Loucy (cell line): ENCODE data around the gene ADRB2.

ENCODE experiments used
- H2AFZ ChIP-seq: fragments of 200-600 bp; sonication (generic); 2 replicates; pipeline ENCODE4 v1.6.0; 2016; ENCODE audit warnings: antibody characterized with exemption, mild to moderate bottlenecking, low read length, moderate library complexity
- H3F3A ChIP-seq: fragments of 200-600 bp; 2 replicates; pipeline ENCODE4 v1.6.0; 2016; ENCODE audit warnings: antibody characterized with exemption, low read depth, mild to moderate bottlenecking
- H3K27me3 ChIP-seq: fragments of 200-600 bp; sonication (generic); 2 replicates; pipeline ENCODE4 v1.6.1; 2014; ENCODE audit warnings: low read length, mild to moderate bottlenecking; ENCODE audit not compliant: insufficient read depth, poor library complexity, severe bottlenecking
- H3K36me3 ChIP-seq: fragments of 200-600 bp; sonication (generic); 2 replicates; pipeline ENCODE4 v1.6.1; 2016; ENCODE audit warnings: low read length; ENCODE audit not compliant: insufficient read depth
- H3K4me1 ChIP-seq: fragments of 200-600 bp; sonication (generic); 2 replicates; pipeline ENCODE4 v1.5.1; 2014; ENCODE audit warnings: low read length, mild to moderate bottlenecking; ENCODE audit not compliant: insufficient read depth, poor library complexity, severe bottlenecking
- H3K4me2 ChIP-seq: fragments of 200-600 bp; sonication (generic); 2 replicates; pipeline ENCODE4 v1.6.0; 2014; ENCODE audit warnings: antibody characterized with exemption, low read length, low read depth, mild to moderate bottlenecking; ENCODE audit not compliant: poor library complexity, severe bottlenecking
- H3K4me3 ChIP-seq: fragments of 200-600 bp; sonication (generic); 2 replicates; pipeline ENCODE4 v1.5.1; 2014; ENCODE audit warnings: low read length, mild to moderate bottlenecking, mixed read lengths; ENCODE audit not compliant: poor library complexity, severe bottlenecking
- H3K79me2 ChIP-seq: fragments of 200-600 bp; sonication (generic); 2 replicates; pipeline ENCODE4 v1.6.1; 2014; ENCODE audit warnings: low read length; ENCODE audit not compliant: insufficient read depth
- H3K9ac ChIP-seq: fragments of 200-600 bp; sonication (generic); 2 replicates; pipeline ENCODE4 v1.6.0; 2014; ENCODE audit warnings: mild to moderate bottlenecking, low read depth, low read length, moderate library complexity; ENCODE audit not compliant: poor library complexity, severe bottlenecking
- H3K9me2 ChIP-seq: fragments of 200-600 bp; sonication (generic); replicated peaks from 2 replicates; pipeline ENCODE4 v1.6.1; 2016; ENCODE audit warnings: low read depth, low read length, mixed read lengths
- H3K9me3 ChIP-seq: fragments of 200-600 bp; sonication (generic); 2 replicates; pipeline ENCODE4 v1.6.1; 2014; ENCODE audit warnings: mild to moderate bottlenecking, antibody characterized with exemption, low read length, low read depth; ENCODE audit not compliant: insufficient read depth
- H4K20me1 ChIP-seq: fragments of 200-600 bp; sonication (generic); 2 replicates; pipeline ENCODE4 v1.6.0; 2014; ENCODE audit warnings: antibody characterized with exemption, low read length, mild to moderate bottlenecking; ENCODE audit not compliant: insufficient read depth, poor library complexity, severe bottlenecking
- CTCF ChIP-seq: fragments of 200-600 bp; sonication (generic); conservative IDR thresholded peaks from 2 replicates; pipeline ENCODE4 v1.5.1; 2014; ENCODE audit warnings: mild to moderate bottlenecking, antibody characterized with exemption, low read length
- EZH2phosphoT487 ChIP-seq: fragments of 200-600 bp; IDR thresholded peaks from 2 replicates; pipeline ENCODE4 v1.6.1; 2018; ENCODE audit warnings: antibody characterized with exemption, mild to moderate bottlenecking, moderate library complexity, borderline replicate concordance

The ADRB2 gene

GRCh38 chr5:148791334-148791667, 35.1 kb upstream of the ADRB2 start:
- Histone ChIP-seq H3K9me3 (no peaks in the 10 kb centered on the region), H2AFZ (no peak overlapping the region), H4K20me1 (no peaks in the 10 kb centered on the region), H3K9me2 (no peaks in the 10 kb centered on the region), H3K9ac (no peak overlapping the region), H3K36me3 (no peaks in the 10 kb centered on the region), H3K27me3 (no peaks in the 10 kb centered on the region), H3F3A (no peaks in the 10 kb centered on the region), H3K4me3 (no peak overlapping the region), H3K4me2 (no peak overlapping the region), H3K4me1 (peaks cover 23% of the 10 kb centered on the region), H3K79me2 (no peaks in the 10 kb centered on the region)
- TF ChIP-seq CTCF, result no peak
- no peak for TF ChIP-seq EZH2phosphoT487

DNA sequence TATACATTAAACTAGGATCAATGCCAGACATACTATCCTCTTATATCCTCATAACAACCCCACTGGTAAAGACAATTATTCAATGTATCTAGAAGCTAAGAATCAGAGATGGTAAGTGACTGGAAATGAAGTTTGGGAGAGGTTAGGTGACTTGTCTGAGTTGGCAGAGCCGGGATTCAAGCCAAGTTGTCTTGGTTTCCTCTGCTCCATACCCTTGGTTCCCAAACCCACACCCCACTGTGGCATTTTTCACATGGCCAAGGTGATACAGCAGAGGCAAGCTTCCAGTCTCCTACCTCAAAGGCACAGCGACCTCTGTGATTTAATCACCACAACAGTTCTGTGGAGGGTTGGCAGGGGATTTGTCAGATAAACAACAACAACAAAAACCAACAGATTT, 34.7 kb upstream of the ADRB2 start:
- Histone ChIP-seq H3K9ac (no peak overlapping the region), H2AFZ (no peak overlapping the region)

GRCh38 chr5:148792744-148793143, 33.7 kb upstream of the ADRB2 start:
- no peaks in the 10 kb centered on the region for H4K20me1 ChIP-seq
- H3K36me3 ChIP-seq, result no peaks in the 10 kb centered on the region
- H3K4me1 ChIP-seq, result peaks cover 23% of the 10 kb centered on the region
- H3K27me3 ChIP-seq, result no peaks in the 10 kb centered on the region
- no peak overlapping the region; the same call in 1 of the 2 replicates for H2AFZ ChIP-seq
- H3K4me2 ChIP-seq, result no peak overlapping the region
- no peak for TF ChIP-seq CTCF
- no peak for TF ChIP-seq EZH2phosphoT487
- H3K4me3 ChIP-seq, result no peak overlapping the region
- H3F3A ChIP-seq, result no peaks in the 10 kb centered on the region
- H3K9me3 ChIP-seq, result no peaks in the 10 kb centered on the region
- H3K79me2 ChIP-seq, result no peaks in the 10 kb centered on the region
- no peaks in the 10 kb centered on the region for H3K9me2 ChIP-seq
- H3K9ac ChIP-seq, result no peak overlapping the region

More for the DNA sequence above, 34.7 kb upstream of the ADRB2 start:
- H3K4me1 ChIP-seq, result peaks cover 23% of the 10 kb centered on the region
- no peaks in the 10 kb centered on the region for H4K20me1 ChIP-seq
- TF ChIP-seq CTCF (no peak), EZH2phosphoT487 (no peak)
- no peaks in the 10 kb centered on the region for H3K9me2 ChIP-seq
- H3K36me3 ChIP-seq, result no peaks in the 10 kb centered on the region
- H3K4me2 ChIP-seq, result no peak overlapping the region
- H3F3A ChIP-seq, result no peaks in the 10 kb centered on the region
- H3K79me2 ChIP-seq, result no peaks in the 10 kb centered on the region
- no peaks in the 10 kb centered on the region for H3K27me3 ChIP-seq
- no peaks in the 10 kb centered on the region for H3K9me3 ChIP-seq
- no peak overlapping the region for H3K4me3 ChIP-seq
